GM12865 (cell line): ENCODE results near the gene SMCR8.

Source experiments
- DNase-seq: peaks from one replicate; pipeline ENCODE4 v3.0.0; 2010; ENCODE audit warnings: low read depth
- H3K4me3 ChIP-seq: 2 replicates; pipeline ENCODE4 v1.5.1; 2011; ENCODE audit warnings: mild to moderate bottlenecking, low read depth, low read length, control low read depth
- CTCF ChIP-seq: IDR thresholded peaks from 2 replicates; pipeline ENCODE4 v1.5.1; 2011; ENCODE audit warnings: low read length, control low read depth, low read depth, inconsistent platforms; ENCODE audit not compliant: insufficient read depth; ENCODE audit errors: missing control alignments

Gene SMCR8

GRCh38 chr17:18314731-18315561, at the start of gene SMCR8, which contains the start of gene TOP3A:
Gene SMCR8 (plus strand): TSS chr17:18315293. CDS start chr17:18315790, 497 bp downstream.
Gene TOP3A (minus strand): TSS chr17:18314994. CDS start chr17:18314778, 216 bp downstream.
- H3K4me3 ChIP-seq, result peak within 1 kb of the TSS; percentile 98

GRCh38 chr17:18267366-18267765, 47.7 kb upstream of the SMCR8 start:
- no peak for TF ChIP-seq CTCF
- no peak for DNase-seq
- no peak overlapping the region for H3K4me3 ChIP-seq

More at GRCh38 chr17:18314731-18315561, at the start of gene SMCR8, which contains the start of gene TOP3A:
- DNase-seq, result peak; percentile 98
- no peak for TF ChIP-seq CTCF

GRCh38 chr17:18267927-18268711, 47.0 kb upstream of the SMCR8 start:
- no peak for DNase-seq
- no peak for TF ChIP-seq CTCF
- H3K4me3 ChIP-seq, result no peak overlapping the region

- no peak overlapping the region for H3K4me3 ChIP-seq
- no peak for TF ChIP-seq CTCF
- no peak for DNase-seq
These were observed 44.8 kb upstream of the SMCR8 start for GRCh38 chr17:18270046-18270931.

GRCh38 chr17:18277076-18277475, 38.0 kb upstream of the SMCR8 start:
- no peak for TF ChIP-seq CTCF
- no peak for DNase-seq
- H3K4me3 ChIP-seq, result no peak overlapping the region

- DNase-seq, result no peak
- H3K4me3 ChIP-seq, result no peak overlapping the region
- TF ChIP-seq CTCF, result no peak
These were observed 36.2 kb upstream of the SMCR8 start for GRCh38 chr17:18278867-18279266.
